ENCODE data around the gene SRPK3.
A peak's percentile ranks its signal among the peaks of the same experiment; 100 is the strongest.
"Not testable (repeated sequence)": the region's sequence is repeated elsewhere in the genome, so short reads cannot be mapped to it uniquely, and the experiment has no call there.

SRPK3 gene

DNA sequence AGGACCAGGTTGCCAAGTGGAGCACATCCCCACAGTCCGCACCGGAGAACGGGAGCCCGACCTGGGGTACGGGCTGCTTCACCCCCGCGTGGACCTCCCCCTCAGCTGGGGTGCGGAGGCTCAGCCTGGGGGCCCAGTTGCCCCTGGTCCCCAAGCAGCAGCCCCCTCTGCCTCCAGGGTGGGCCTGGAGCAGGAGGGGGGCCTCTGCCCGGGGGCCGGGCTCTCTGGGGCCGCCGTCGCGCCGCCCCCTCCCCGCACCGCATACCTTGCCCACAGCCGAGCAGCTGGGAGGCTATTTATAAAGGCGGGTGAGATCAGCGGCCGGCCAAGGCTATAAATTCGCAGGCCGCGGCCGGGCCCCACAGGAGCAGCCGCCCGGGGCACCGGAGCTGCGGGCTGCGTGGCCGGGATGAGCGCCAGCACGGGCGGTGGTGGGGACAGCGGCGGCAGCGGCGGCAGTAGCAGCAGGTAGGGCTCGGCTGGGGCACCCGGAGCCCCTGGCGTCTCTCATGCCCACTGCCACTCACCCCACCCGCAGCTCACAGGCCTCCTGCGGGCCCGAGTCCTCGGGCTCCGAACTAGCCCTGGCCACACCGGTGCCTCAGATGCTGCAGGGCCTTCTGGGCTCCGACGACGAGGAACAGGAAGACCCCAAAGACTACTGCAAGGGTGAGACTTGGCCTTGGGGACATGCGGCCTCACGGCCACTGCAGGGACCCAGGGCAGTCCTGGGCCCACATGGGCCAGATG, at the start of gene SRPK3:
TSS of gene SRPK3 (plus strand) at position 364 of the 750 bp plus-strand sequence. CDS start at position 410, 46 bp downstream.
- DNase-seq: peak; percentile 24

GRCh38 chrX:153731117-153731844, 49.6 kb upstream of the SRPK3 start:
- no peak for DNase-seq

GRCh38 chrX:153731845-153732215, 49.0 kb upstream of the SRPK3 start:
- DNase-seq: no peak

GRCh38 chrX:153732401-153732800, 48.4 kb upstream of the SRPK3 start:
- no peak for DNase-seq

DNA sequence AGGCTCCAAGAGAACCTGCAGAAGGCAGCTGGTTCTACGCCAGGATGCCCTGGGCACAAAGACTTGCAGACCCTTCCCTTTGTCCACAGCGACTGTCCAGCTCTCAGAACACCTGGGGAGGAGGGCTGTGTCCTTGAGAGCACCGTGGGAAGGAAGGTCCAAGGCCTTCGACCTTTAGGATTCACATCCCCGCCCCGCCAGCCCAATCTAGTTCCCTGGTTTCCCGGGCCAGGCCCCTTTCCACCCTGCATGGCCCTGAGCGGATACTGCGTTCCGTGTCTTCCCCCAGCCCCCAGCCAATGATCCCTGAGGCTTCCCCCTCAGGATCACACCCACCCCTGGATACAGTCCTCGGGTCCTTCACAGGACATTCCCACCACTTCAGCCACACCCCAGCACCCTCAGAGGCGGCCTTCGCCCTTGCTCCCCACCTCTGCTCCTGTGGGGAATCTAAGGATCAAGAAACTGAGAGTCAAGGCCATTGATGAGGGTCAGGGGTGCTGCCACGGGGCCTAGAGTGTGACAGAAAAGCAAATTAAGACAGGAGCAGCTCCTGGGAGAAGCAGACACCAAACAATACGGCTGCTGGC, 47.1 kb upstream of the SRPK3 start:
- no peak for DNase-seq

GRCh38 chrX:153734871-153735270, 46.0 kb upstream of the SRPK3 start:
- DNase-seq: no peak

DNA sequence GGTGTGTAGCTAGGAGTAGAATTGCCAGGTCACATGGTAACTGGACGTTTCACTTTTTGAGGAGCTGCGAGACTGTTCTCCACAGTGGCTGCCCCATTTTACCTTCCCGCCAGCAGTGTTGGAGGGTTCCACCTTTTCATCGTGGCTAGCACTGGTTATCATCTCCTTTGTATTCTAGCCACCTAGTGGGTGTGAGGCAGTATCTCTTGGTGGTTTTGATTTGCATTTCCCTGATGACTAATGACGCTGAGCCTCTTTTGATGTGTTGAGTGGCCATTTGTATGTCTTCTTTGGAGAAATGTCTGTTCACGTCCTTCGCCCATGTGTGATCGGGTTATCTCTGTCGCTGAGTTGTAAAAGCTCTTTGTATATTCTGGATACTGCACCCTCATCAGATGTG, 45.6 kb upstream of the SRPK3 start:
- DNase-seq: no peak

GRCh38 chrX:153736071-153736820, 44.6 kb upstream of the SRPK3 start:
- no peak for DNase-seq

- DNase-seq: peak; percentile 56
These were observed 43.9 kb upstream of the SRPK3 start for GRCh38 chrX:153736871-153737441.

DNA sequence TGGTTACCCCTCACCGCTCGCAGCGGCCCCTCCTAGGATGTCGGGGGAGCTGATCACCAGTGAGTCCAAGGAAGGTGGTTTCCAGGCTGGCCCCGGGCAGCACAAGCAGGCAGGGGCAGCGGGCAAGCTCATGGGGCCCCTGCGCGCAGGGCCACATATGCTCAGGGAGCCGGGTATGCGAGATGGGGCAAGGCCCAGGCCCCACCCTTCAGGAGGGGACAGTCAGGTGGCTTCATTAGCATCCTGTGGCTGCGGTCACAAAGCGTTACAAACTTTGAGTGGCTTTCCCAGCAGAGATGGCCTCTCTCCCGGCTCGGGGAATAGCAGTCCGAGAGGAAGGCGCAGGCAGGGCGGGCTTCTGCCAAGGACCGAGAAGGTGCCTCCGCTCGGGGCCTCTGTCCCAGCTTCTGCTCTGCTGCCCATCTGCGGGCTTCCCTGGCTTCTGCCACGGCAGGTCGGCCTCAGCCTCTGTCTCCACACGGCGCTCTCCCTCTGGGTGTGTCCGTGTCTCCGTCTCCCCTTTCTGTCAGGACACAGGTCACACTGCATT, 42.7 kb upstream of the SRPK3 start:
- DNase-seq: no peak

DNA sequence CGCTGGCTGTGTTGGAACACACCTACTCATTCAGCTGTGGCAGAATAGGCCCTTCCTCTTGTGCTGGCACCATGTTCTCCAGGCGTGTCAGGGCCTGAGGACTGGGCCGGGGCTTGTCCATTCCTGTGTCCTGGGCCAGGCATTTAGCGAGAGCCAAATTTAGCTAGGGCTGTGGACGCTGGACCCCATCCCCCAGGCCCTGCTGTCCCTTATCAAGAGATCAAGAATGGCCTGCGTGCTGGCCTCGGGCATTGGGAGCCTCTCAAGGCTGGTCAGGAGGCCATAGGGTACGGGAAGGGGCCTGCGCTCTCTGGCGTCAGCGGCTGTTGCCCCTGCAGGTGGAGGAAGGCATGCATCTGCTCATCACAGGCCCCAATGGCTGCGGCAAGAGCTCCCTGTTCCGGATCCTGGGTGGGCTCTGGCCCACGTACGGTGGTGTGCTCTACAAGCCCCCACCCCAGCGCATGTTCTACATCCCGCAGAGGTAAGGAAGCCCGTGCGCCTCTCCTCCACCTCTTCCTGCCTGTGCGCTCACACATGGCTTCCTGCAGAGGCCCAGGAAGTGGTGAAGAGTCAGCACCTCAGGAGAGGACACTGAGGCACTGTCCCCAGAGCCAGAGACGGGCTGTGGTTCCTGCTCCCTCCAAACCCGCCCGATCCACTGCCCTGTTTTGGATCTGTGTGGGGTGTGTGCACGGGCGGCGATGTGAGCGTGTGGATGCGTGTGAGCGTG, 40.9 kb upstream of the SRPK3 start:
- DNase-seq: no peak

DNA sequence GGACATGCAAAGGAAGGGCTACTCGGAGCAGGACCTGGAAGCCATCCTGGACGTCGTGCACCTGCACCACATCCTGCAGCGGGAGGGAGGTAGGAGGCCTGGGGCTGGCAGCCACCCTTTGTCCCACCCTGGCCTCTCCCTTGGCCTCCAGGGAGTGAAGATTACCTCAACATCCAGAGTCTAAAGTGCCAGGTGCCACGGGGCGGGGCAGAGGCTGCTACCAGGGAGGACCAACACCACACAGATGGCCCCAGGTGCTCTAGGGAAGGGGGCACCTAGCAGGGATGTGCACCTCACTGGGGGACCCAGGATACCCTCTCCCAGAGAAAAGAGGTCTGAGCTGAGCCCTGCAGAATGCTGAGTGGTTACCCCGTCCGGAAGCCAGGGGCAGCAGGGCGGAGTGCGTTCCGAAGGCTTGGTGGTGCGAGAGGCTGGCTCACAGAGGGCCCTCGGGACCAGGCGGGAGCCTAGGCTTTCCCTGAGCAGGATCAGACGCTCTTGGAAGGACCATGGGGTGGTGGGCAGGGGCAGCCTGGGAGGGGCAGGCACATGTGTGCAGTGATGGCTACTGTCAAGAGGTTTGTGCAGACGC, 40.1 kb upstream of the SRPK3 start:
- DNase-seq: no peak

DNA sequence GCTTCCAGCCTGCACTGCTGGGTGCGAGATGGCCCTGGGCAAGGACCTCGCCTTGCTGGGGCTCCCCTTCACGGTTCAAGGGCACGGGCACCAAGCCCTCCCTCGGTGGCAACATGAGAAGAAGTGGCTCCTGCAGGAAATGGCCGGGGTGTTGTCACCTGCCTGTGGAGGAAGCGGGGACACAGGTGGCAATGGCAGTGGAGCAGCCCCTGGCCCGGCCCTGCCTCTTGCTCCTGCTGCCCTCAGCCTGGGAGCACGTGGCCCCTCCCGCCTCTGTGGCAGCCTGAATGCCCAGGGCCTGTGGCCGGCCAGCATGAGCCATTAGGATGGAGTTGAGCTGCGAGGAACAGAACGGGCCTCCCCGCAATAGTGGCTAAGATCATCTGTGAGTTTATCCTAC, 39.4 kb upstream of the SRPK3 start:
- DNase-seq: no peak

DNA sequence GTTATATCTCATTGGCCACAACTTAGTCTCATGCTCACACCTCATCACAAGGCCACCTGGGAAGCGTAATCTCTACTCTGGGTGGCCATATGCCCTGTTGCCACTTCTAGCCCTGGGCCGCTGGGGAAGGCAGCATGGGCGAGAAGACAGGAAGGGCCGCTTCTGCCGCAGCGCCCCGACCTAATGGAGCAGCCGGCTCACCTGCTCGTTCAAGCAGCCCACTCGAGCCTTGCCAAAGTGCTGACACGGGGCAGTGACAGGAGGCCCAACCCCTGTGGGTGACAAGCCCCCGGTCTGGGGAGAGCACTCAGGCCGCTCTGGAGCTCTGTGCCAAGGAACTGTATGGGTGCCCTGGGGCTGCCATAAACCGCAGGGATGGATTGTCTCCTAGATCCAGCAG, 38.7 kb upstream of the SRPK3 start:
- not testable (repeated sequence) for DNase-seq

DNA sequence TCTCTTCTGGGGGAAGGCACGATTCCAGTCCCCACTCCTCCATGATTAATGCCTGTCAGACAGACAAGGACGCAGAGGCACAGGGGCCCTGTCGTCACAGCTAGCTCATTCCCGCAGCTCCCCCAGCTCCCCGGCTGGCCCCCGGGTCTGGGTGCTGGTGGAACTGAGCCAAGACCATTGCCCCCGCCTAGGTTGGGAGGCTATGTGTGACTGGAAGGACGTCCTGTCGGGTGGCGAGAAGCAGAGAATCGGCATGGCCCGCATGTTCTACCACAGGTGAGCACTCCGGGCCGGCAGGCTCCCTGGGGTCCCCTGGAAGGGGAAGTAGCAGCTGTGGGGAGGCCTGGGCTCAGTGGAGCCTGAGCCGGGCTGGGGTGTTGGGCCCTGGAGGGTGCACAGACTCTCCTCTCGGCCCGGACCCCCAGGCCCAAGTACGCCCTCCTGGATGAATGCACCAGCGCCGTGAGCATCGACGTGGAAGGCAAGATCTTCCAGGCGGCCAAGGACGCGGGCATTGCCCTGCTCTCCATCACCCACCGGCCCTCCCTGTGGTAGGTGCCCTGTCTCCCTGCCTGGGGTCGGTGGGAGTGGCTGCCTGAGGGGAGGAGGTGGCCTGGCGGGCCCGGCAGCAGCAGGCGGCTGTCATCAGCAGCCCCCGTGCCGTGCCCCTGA, 37.9 kb upstream of the SRPK3 start:
- DNase-seq: not testable (repeated sequence)

GRCh38 chrX:153743468-153744209, 37.2 kb upstream of the SRPK3 start:
- DNase-seq: not testable (repeated sequence)

GRCh38 chrX:153744210-153745066, 36.4 kb upstream of the SRPK3 start:
- DNase-seq: peak; percentile 46

DNA sequence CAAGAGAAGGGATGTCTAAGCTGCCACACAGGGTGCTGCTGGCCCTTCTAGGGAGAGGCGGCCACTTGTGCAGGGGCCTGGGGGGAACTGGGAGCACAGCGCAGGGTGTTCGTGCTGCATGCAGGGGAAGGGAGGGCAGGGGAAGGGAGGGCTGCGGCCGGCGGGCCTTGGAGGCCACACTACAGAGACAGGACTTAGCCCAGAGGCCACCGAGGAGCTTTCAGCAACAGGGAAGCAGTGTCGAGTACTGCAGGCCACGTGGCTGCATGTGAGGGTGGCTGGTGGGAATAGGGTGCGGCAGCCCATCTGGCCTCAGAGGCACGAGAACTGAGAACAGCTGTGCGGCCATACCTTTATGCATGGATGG, 35.8 kb upstream of the SRPK3 start:
- DNase-seq: not testable (repeated sequence)

GRCh38 chrX:153746359-153746758, 34.5 kb upstream of the SRPK3 start:
- no peak for DNase-seq
